ENCODE results near the gene WNK3. TPM values are rescaled to one million over a fixed set of nuclear protein-coding genes. Genes with fewer than 3 reads are reported as not detected.
"Not testable (repeated sequence)": the region's sequence is repeated elsewhere in the genome, so short reads cannot be mapped to it uniquely, and the experiment has no call there.

The WNK3 gene
- total RNA-seq, result 3.1 and 6.5 TPM in 2 replicates

GRCh38 chrX:54357414-54358377 is at the start of gene WNK3:
WNK3 (minus strand) TSS chrX:54358046.
- Histone ChIP-seq H3K36me3 (ENCODE audit: control insufficient read depth, insufficient read depth, low read length) (no peaks in the 10 kb centered on the region), H3K4me3 (ENCODE audit: low read depth, low read length) (peak within 1 kb of the TSS; percentile 47), H3K27me3 (ENCODE audit: control insufficient read depth, insufficient read depth, low read length) (no peaks in the 10 kb centered on the region)
- peak; percentile 19 for DNase-seq (ENCODE audit: low read depth)
- TF ChIP-seq CTCF (IDR thresholded peaks at IDR 0.05; ENCODE audit: insufficient read depth, low read length, poor library complexity, severe bottlenecking), result no peak

GRCh38 chrX:54407266-54407665 is 49.4 kb upstream of the WNK3 start:
- no peak for TF ChIP-seq CTCF (IDR thresholded peaks at IDR 0.05; ENCODE audit: insufficient read depth, low read length, poor library complexity, severe bottlenecking)
- no peak for DNase-seq (ENCODE audit: low read depth)
- Histone ChIP-seq H3K27me3 (ENCODE audit: control insufficient read depth, insufficient read depth, low read length) (no peaks in the 10 kb centered on the region), H3K4me3 (ENCODE audit: low read depth, low read length) (no peak overlapping the region), H3K36me3 (ENCODE audit: control insufficient read depth, insufficient read depth, low read length) (no peaks in the 10 kb centered on the region)

GRCh38 chrX:54397113-54397512 is 39.3 kb upstream of the WNK3 start:
- Histone ChIP-seq H3K27me3 (ENCODE audit: control insufficient read depth, insufficient read depth, low read length) (no peaks in the 10 kb centered on the region), H3K4me3 (ENCODE audit: low read depth, low read length) (no peak overlapping the region), H3K36me3 (ENCODE audit: control insufficient read depth, insufficient read depth, low read length) (no peaks in the 10 kb centered on the region)
- TF ChIP-seq CTCF (IDR thresholded peaks at IDR 0.05; ENCODE audit: insufficient read depth, low read length, poor library complexity, severe bottlenecking), result no peak
- DNase-seq (ENCODE audit: low read depth), result no peak

- Histone ChIP-seq H3K27me3 (ENCODE audit: control insufficient read depth, insufficient read depth, low read length) (no peaks in the 10 kb centered on the region), H3K4me3 (ENCODE audit: low read depth, low read length) (no peak overlapping the region), H3K36me3 (ENCODE audit: control insufficient read depth, insufficient read depth, low read length) (no peaks in the 10 kb centered on the region)
- TF ChIP-seq CTCF (IDR thresholded peaks at IDR 0.05; ENCODE audit: insufficient read depth, low read length, poor library complexity, severe bottlenecking), result no peak
- no peak for DNase-seq (ENCODE audit: low read depth)
Observed at GRCh38 chrX:54386314-54386713, 28.5 kb upstream of the WNK3 start.

- H3K4me3 ChIP-seq (ENCODE audit: low read depth, low read length); H3K27me3 ChIP-seq (ENCODE audit: control insufficient read depth, insufficient read depth, low read length); DNase-seq (ENCODE audit: low read depth); H3K36me3 ChIP-seq (ENCODE audit: control insufficient read depth, insufficient read depth, low read length): not testable (repeated sequence)
Observed at GRCh38 chrX:54384661-54385060, 26.8 kb upstream of the WNK3 start.

- no peaks in the 10 kb centered on the region for H3K36me3 ChIP-seq (ENCODE audit: control insufficient read depth, insufficient read depth, low read length)
- no peak for DNase-seq (ENCODE audit: low read depth)
- TF ChIP-seq CTCF (IDR thresholded peaks at IDR 0.05; ENCODE audit: insufficient read depth, low read length, poor library complexity, severe bottlenecking), result no peak
- peak overlapping the region; percentile 47 for H3K4me3 ChIP-seq (ENCODE audit: low read depth, low read length)
- H3K27me3 ChIP-seq (ENCODE audit: control insufficient read depth, insufficient read depth, low read length), result no peaks in the 10 kb centered on the region
Observed at GRCh38 chrX:54359408-54359807, 1.6 kb upstream of the WNK3 start.

Measured in kidney epithelial cell (primary cell).